Caco-2 (cell line): ENCODE measurements around the gene DOCK4. TPM values are rescaled to one million over a fixed set of nuclear protein-coding genes. Genes with fewer than 3 reads are reported as not detected.
"Not testable (repeated sequence)": the region's sequence is repeated elsewhere in the genome, so short reads cannot be mapped to it uniquely, and the experiment has no call there.

Source experiments
- BruUV-seq: library from RNA; stranded (reverse); fragments of 400-500 nt; replicated peaks from 2 replicates; lab custom pipeline; 2021; lab: Mats Ljungman, UMichigan
- CTCF ChIA-PET: fragments of 300-600 bp; sonication (Branson Sonifier 250); formaldehyde crosslinking; loops from one replicate; lab custom pipeline; 2022; ENCODE audit warnings: antibody characterized with exemption; lab: Charles Lee
- POLR2A ChIA-PET: fragments of 300-600 bp; sonication (Branson Sonifier 250); formaldehyde crosslinking; loops from one replicate; lab custom pipeline; 2022; ENCODE audit warnings: antibody characterized with exemption; lab: Charles Lee
- DNase-seq, 2 experiments: peaks; one replicate each; pipeline versions ENCODE4 v3.0.0 to v3.0.0-alpha.2; 2020 to 2022
- H3K27me3 ChIP-seq: replicated peaks from 2 replicates; pipeline ENCODE4 v1.6.0; 2011; ENCODE audit warnings: low read length; ENCODE audit not compliant: control insufficient read depth, insufficient read depth
- H3K36me3 ChIP-seq: 2 replicates; pipeline ENCODE4 v1.5.1; 2011; ENCODE audit warnings: low read length; ENCODE audit not compliant: control insufficient read depth, insufficient read depth
- H3K4me1 ChIP-seq: fragments of 250-450 bp; sonication (Bioruptor Pico); 2 replicates; pipeline ENCODE4 v1.5.1; 2020; ENCODE audit warnings: mild to moderate bottlenecking
- H3K4me3 ChIP-seq: 2 replicates; pipeline ENCODE4 v1.5.1; 2011; ENCODE audit warnings: low read depth, mild to moderate bottlenecking, control low read depth, low read length
- H3K9me3 ChIP-seq: fragments of 250-450 bp; sonication (Bioruptor Pico); 2 replicates; pipeline ENCODE4 v1.5.1; 2020; ENCODE audit warnings: mild to moderate bottlenecking, moderate library complexity
- H3K27ac Mint-ChIP-seq: one replicate; pipeline ENCODE4 v1.8.0; 2022; ENCODE audit warnings: mixed read lengths; ENCODE audit not compliant: unreplicated experiment
- H3K27me3 Mint-ChIP-seq: one replicate; pipeline ENCODE4 v1.8.0; 2022; ENCODE audit warnings: mixed read lengths; ENCODE audit not compliant: insufficient read depth, unreplicated experiment
- H3K36me3 Mint-ChIP-seq: one replicate; pipeline ENCODE4 v1.8.0; 2022; ENCODE audit warnings: mild to moderate bottlenecking, mixed read lengths; ENCODE audit not compliant: insufficient read depth, unreplicated experiment
- H3K4me1 Mint-ChIP-seq: one replicate; pipeline ENCODE4 v1.8.0; 2022; ENCODE audit warnings: low read depth, mixed read lengths; ENCODE audit not compliant: unreplicated experiment
- H3K4me3 Mint-ChIP-seq: one replicate; pipeline ENCODE4 v1.8.0; 2022; ENCODE audit warnings: mild to moderate bottlenecking, moderate library complexity, mixed read lengths; ENCODE audit not compliant: unreplicated experiment
- H3K9me3 Mint-ChIP-seq: one replicate; pipeline ENCODE4 v1.8.0; 2022; ENCODE audit warnings: mixed read lengths; ENCODE audit not compliant: unreplicated experiment
- CTCF ChIP-seq, 2 experiments: fragments of 200-600 bp in 1 of 2; IDR thresholded peaks; 1 replicate in 1 of 2; 2 replicates in 1 of 2; pipeline versions ENCODE4 v1.5.1 to v1.8.0; 2011 to 2022; ENCODE audit warnings: antibody characterized with exemption in 1 of 2, control low read depth in 1 of 2, inconsistent platforms in 1 of 2, low read depth in 1 of 2, low read length in 1 of 2, mild to moderate bottlenecking in 1 of 2, moderate library complexity in 1 of 2; ENCODE audit not compliant: insufficient read depth in 1 of 2, severe bottlenecking in 1 of 2, unreplicated experiment in 1 of 2
- intact Hi-C: fragments of 100-400 bp; cut with micrococcal nuclease; formaldehyde crosslinking; loops from one replicate; pipeline ENCODE4 v1.10.0; 2022; ENCODE audit not compliant: unreplicated experiment
- total RNA-seq: library from RNA; stranded (reverse); gene quantifications from 2 replicates; pipeline ENCODE4 v1.2.3, GENCODE V29; 2022

Gene DOCK4
- total RNA-seq, 1 experiment from 2014 or later, result 2.0 TPM

GRCh38 chr7:111914291-111914690, 291.9 kb downstream of the DOCK4 start:
- Mint-ChIP-seq H3K9me3 (no peaks in the 10 kb centered on the region), H3K4me3 (no peak overlapping the region), H3K27me3 (no peaks in the 10 kb centered on the region), H3K4me1 (peaks cover 12% of the 10 kb centered on the region), H3K27ac (no peak overlapping the region), H3K36me3 (no peaks in the 10 kb centered on the region)
- no peak for DNase-seq
- no peaks in the 10 kb centered on the region for H3K27me3 ChIP-seq
- no peaks in the 10 kb centered on the region for H3K36me3 ChIP-seq
- no peak for TF ChIP-seq CTCF (IDR thresholded peaks at IDR 0.05; ENCODE audit: insufficient read depth in 1 of 2, low read depth in 1 of 2, low read length in 1 of 2, severe bottlenecking in 1 of 2, unreplicated experiment in 1 of 2)
- 0 out of 2 replicates have a peak, but pooled peaks cover under 1% of the 10 kb centered on the region for H3K4me1 ChIP-seq
- no peak overlapping the region for H3K4me3 ChIP-seq
- POLR2A ChIA-PET, result no interaction called here
- BruUV-seq, result no TSS peak
- CTCF ChIA-PET, result no interaction called here
- intact Hi-C loops, result no loop called here
- no peaks in the 10 kb centered on the region for H3K9me3 ChIP-seq

- Histone ChIP-seq H3K4me1 (no peaks in the 10 kb centered on the region), H3K36me3 (no peaks in the 10 kb centered on the region), H3K9me3 (no peaks in the 10 kb centered on the region), H3K27me3 (no peaks in the 10 kb centered on the region), H3K4me3 (no peak overlapping the region)
- CTCF ChIA-PET, result no interaction called here
- no peak for DNase-seq
- H3K27me3 Mint-ChIP-seq, result no peaks in the 10 kb centered on the region
- H3K4me1 Mint-ChIP-seq, result no peaks in the 10 kb centered on the region
- H3K9me3 Mint-ChIP-seq, result no peaks in the 10 kb centered on the region
- H3K4me3 Mint-ChIP-seq, result no peak overlapping the region
- no peak for TF ChIP-seq CTCF (IDR thresholded peaks at IDR 0.05; ENCODE audit: insufficient read depth in 1 of 2, low read depth in 1 of 2, low read length in 1 of 2, severe bottlenecking in 1 of 2, unreplicated experiment in 1 of 2)
- no TSS peak for BruUV-seq
- H3K36me3 Mint-ChIP-seq, result no peaks in the 10 kb centered on the region
- POLR2A ChIA-PET, result no interaction called here
- intact Hi-C loops, result no loop called here
- no peak overlapping the region for H3K27ac Mint-ChIP-seq
These were observed 294.8 kb downstream of the DOCK4 start for GRCh38 chr7:111911166-111911961.

- Mint-ChIP-seq H3K4me1 (no peaks in the 10 kb centered on the region), H3K27me3 (no peaks in the 10 kb centered on the region), H3K9me3 (no peaks in the 10 kb centered on the region), H3K27ac (no peak overlapping the region), H3K36me3 (no peaks in the 10 kb centered on the region), H3K4me3 (no peak overlapping the region)
- Histone ChIP-seq H3K27me3 (no peaks in the 10 kb centered on the region), H3K4me3 (no peak overlapping the region), H3K4me1 (no peaks in the 10 kb centered on the region), H3K36me3 (no peaks in the 10 kb centered on the region), H3K9me3 (no peaks in the 10 kb centered on the region)
- no peak for TF ChIP-seq CTCF (IDR thresholded peaks at IDR 0.05; ENCODE audit: insufficient read depth in 1 of 2, low read depth in 1 of 2, low read length in 1 of 2, severe bottlenecking in 1 of 2, unreplicated experiment in 1 of 2)
- CTCF ChIA-PET, result no interaction called here
- intact Hi-C loops, result no loop called here
- POLR2A ChIA-PET, result no interaction called here
- BruUV-seq, result no TSS peak
- no peak for DNase-seq
These were observed 295.5 kb downstream of the DOCK4 start for GRCh38 chr7:111910656-111911055.

GRCh38 chr7:111908673-111909072, 297.5 kb downstream of the DOCK4 start:
- H3K27me3 ChIP-seq, H3K9me3 ChIP-seq, DNase-seq, H3K4me1 Mint-ChIP-seq, H3K9me3 Mint-ChIP-seq, BruUV-seq, H3K27ac Mint-ChIP-seq, H3K36me3 ChIP-seq, H3K27me3 Mint-ChIP-seq, H3K4me3 ChIP-seq, POLR2A ChIA-PET, H3K36me3 Mint-ChIP-seq, intact Hi-C loops, H3K4me1 ChIP-seq, CTCF ChIA-PET, H3K4me3 Mint-ChIP-seq: not testable (repeated sequence)
